DMS 273 (cell line): ENCODE measurements around the gene AKR1E2.
A peak's percentile ranks its signal among the peaks of the same experiment; 100 is the strongest.

Experiments
- DNase-seq: peaks from one replicate; lab custom pipeline; 2025; ENCODE audit not compliant: unreplicated experiment; lab: John Stamatoyannopoulos, UW

The AKR1E2 gene

GRCh38 chr10:4843525-4844180 is 17.6 kb downstream of the AKR1E2 start:
- DNase-seq: no peak

GRCh38 chr10:4844864-4845263 is 18.9 kb downstream of the AKR1E2 start:
- no peak for DNase-seq

- DNase-seq: no peak
These were observed 19.8 kb downstream of the AKR1E2 start for GRCh38 chr10:4845766-4846165.

- DNase-seq: no peak
These were observed 20.8 kb downstream of the AKR1E2 start for GRCh38 chr10:4846775-4847174.

- DNase-seq: no peak
These were observed 21.8 kb downstream of the AKR1E2 start for GRCh38 chr10:4847561-4848355.

GRCh38 chr10:4848356-4849041 is 22.5 kb downstream of the AKR1E2 start:
- DNase-seq: no peak

- DNase-seq: no peak
These were observed 23.0 kb downstream of the AKR1E2 start for GRCh38 chr10:4849042-4849402.

- peak; percentile 87 for DNase-seq
These were observed 23.7 kb downstream of the AKR1E2 start for GRCh38 chr10:4849555-4850242.

GRCh38 chr10:4850397-4850796 is 24.4 kb downstream of the AKR1E2 start:
- DNase-seq: no peak

GRCh38 chr10:4851176-4851575 is 25.2 kb downstream of the AKR1E2 start:
- DNase-seq: no peak

- no peak for DNase-seq
These were observed 25.8 kb downstream of the AKR1E2 start for GRCh38 chr10:4851846-4852245.

- no peak for DNase-seq
These were observed 40.1 kb downstream of the AKR1E2 start for GRCh38 chr10:4865945-4866661.

- no peak for DNase-seq
These were observed 41.1 kb downstream of the AKR1E2 start for GRCh38 chr10:4867109-4867519.

GRCh38 chr10:4867520-4868356 is 41.7 kb downstream of the AKR1E2 start:
- DNase-seq: no peak

GRCh38 chr10:4868357-4868657 is 42.3 kb downstream of the AKR1E2 start:
- DNase-seq: no peak

GRCh38 chr10:4882704-4883078 is 56.7 kb downstream of the AKR1E2 start:
- no peak for DNase-seq

- no peak for DNase-seq
These were observed 57.2 kb downstream of the AKR1E2 start for GRCh38 chr10:4883079-4883739.

- DNase-seq: peak; percentile 27
These were observed 59.2 kb downstream of the AKR1E2 start for GRCh38 chr10:4885162-4885561.

- DNase-seq: no peak
These were observed 61.5 kb downstream of the AKR1E2 start for GRCh38 chr10:4887501-4887900.

- no peak for DNase-seq
These were observed 62.2 kb downstream of the AKR1E2 start for GRCh38 chr10:4888236-4888635.
